ENCODE measurements around the gene RGS4. TPM values are rescaled to one million over a fixed set of nuclear protein-coding genes. Genes with fewer than 3 reads are reported as not detected.
"Not testable (repeated sequence)": the region's sequence is repeated elsewhere in the genome, so short reads cannot be mapped to it uniquely, and the experiment has no call there.

RGS4 gene
- total RNA-seq, 2 donors from 2014 or later: 0.12 to 1.9 TPM

GRCh38 chr1:163063610-163064009 lies 5.6 kb upstream of the RGS4 start:
- intact Hi-C loops (cut with DNase I, micrococcal nuclease): no loop called here
- DNase-seq: no peak
- ATAC-seq: no peak

- ATAC-seq (no peak), DNase-seq (no peak)
- intact Hi-C loops (cut with DNase I, micrococcal nuclease): no loop called here
Measured at GRCh38 chr1:163066168-163066567, 3.0 kb upstream of the RGS4 start.

GRCh38 chr1:163066686-163067085 lies 2.5 kb upstream of the RGS4 start:
- intact Hi-C loops (cut with DNase I, micrococcal nuclease): no loop called here
- DNase-seq: no peak
- ATAC-seq: no peak

- no peak for DNase-seq
- intact Hi-C loops (cut with DNase I, micrococcal nuclease): no loop called here
- ATAC-seq: no peak
Measured at GRCh38 chr1:163068716-163069115, 445 bp upstream of the RGS4 start.

GRCh38 chr1:163069655-163070277 lies 605 bp downstream of the RGS4 start:
- no peak for ATAC-seq
- intact Hi-C loops (cut with DNase I, micrococcal nuclease): loop anchor here in 1 of 2 donors (5.0 to 10.0 kb wide), 2 partner anchors 105 to 243 kb away; no protein-coding TSS in a partner anchor
- DNase-seq: no peak

GRCh38 chr1:163071405-163072255 lies 2.5 kb downstream of the RGS4 start:
- intact Hi-C loops (cut with DNase I, micrococcal nuclease): loop anchor here in 1 of 2 donors (5.0 to 10.0 kb wide), 2 partner anchors 103 to 241 kb away; no protein-coding TSS in a partner anchor
- ATAC-seq: peak; percentile 53
- peak in 1 of 2 donors; percentile 49 for DNase-seq

- intact Hi-C loops (cut with DNase I, micrococcal nuclease): loop anchor here in 1 of 2 donors (5.0 to 10.0 kb wide), 2 partner anchors 102 to 240 kb away; no protein-coding TSS in a partner anchor
- DNase-seq (no peak), ATAC-seq (no peak)
Measured at GRCh38 chr1:163072658-163073057, 3.5 kb downstream of the RGS4 start.

GRCh38 chr1:163074004-163074403 lies 4.8 kb downstream of the RGS4 start:
- ATAC-seq (no peak), DNase-seq (no peak)
- intact Hi-C loops (cut with DNase I, micrococcal nuclease): loop anchor here in 1 of 2 donors (5.0 to 10.0 kb wide), 2 partner anchors 101 to 238 kb away; no protein-coding TSS in a partner anchor

- DNase-seq: no peak
- intact Hi-C loops (cut with DNase I, micrococcal nuclease): loop anchor here in 1 of 2 donors (5.0 to 10.0 kb wide), 2 partner anchors 100 to 238 kb away; no protein-coding TSS in a partner anchor
- ATAC-seq: no peak
Measured at GRCh38 chr1:163074716-163075284, 5.6 kb downstream of the RGS4 start.

- ATAC-seq: no peak
- no peak for DNase-seq
- intact Hi-C loops (cut with DNase I, micrococcal nuclease): loop anchor here in 1 of 2 donors (10.0 kb wide), 1 partner anchor 99 kb away; no protein-coding TSS in a partner anchor
Measured at GRCh38 chr1:163076044-163076443, 6.9 kb downstream of the RGS4 start.

GRCh38 chr1:163076446-163076845 lies 7.3 kb downstream of the RGS4 start:
- no peak for DNase-seq
- ATAC-seq: no peak
- intact Hi-C loops (cut with DNase I, micrococcal nuclease): loop anchor here in 1 of 2 donors (10.0 kb wide), 1 partner anchor 98 kb away; no protein-coding TSS in a partner anchor

GRCh38 chr1:163076981-163077761 lies 8.0 kb downstream of the RGS4 start:
- DNase-seq: no peak
- no peak for ATAC-seq
- intact Hi-C loops (cut with DNase I, micrococcal nuclease): loop anchor here in 1 of 2 donors (10.0 kb wide), 1 partner anchor 98 kb away; no protein-coding TSS in a partner anchor

GRCh38 chr1:163082971-163083370 lies 13.8 kb downstream of the RGS4 start:
- no peak for DNase-seq
- ATAC-seq: no peak
- intact Hi-C loops (cut with DNase I, micrococcal nuclease): no loop called here

- intact Hi-C loops (cut with DNase I, micrococcal nuclease): no loop called here
- DNase-seq: no peak
- ATAC-seq: no peak
Measured at GRCh38 chr1:163083690-163084089, 14.5 kb downstream of the RGS4 start.

- DNase-seq (no peak), ATAC-seq (no peak)
- intact Hi-C loops (cut with DNase I, micrococcal nuclease): no loop called here
Measured at GRCh38 chr1:163084330-163084729, 15.2 kb downstream of the RGS4 start.

- intact Hi-C loops (cut with DNase I, micrococcal nuclease): no loop called here
- no peak for DNase-seq
- no peak for ATAC-seq
Measured at GRCh38 chr1:163085041-163085903, 16.1 kb downstream of the RGS4 start.

- intact Hi-C loops (cut with DNase I, micrococcal nuclease): no loop called here
- ATAC-seq (no peak), DNase-seq (no peak)
Measured at GRCh38 chr1:163085904-163086268, 16.7 kb downstream of the RGS4 start.

GRCh38 chr1:163089117-163089516 lies 20.0 kb downstream of the RGS4 start:
- DNase-seq; ATAC-seq; intact Hi-C loops (cut with DNase I, micrococcal nuclease): not testable (repeated sequence)

Measured in left colon (tissue), 2 donors.